Upper lobe of left lung (tissue), 6 donors: ENCODE data around the gene LAG3. TPM values are rescaled to one million over a fixed set of nuclear protein-coding genes. Genes with fewer than 3 reads are reported as not detected.

Experiments
- ATAC-seq, 2 donors: fragments of 200-7000 bp; cut with Tn5 transposase; one replicate each; pipeline ENCODE4 v1.9.1; 2022; ENCODE audit warnings: mild to moderate bottlenecking in 2 of 2, moderate library complexity in 2 of 2; ENCODE audit not compliant: low FRiP score in 2 of 2
- DNase-seq, 2 donors: peaks; one replicate each; pipeline ENCODE4 v3.0.0-alpha.2; 2019 to 2020
- H3K27ac ChIP-seq, 4 donors: fragments of 200-600 bp; sonication (generic); one replicate each; pipeline ENCODE4 v1.5.1; 2016 to 2019
- H3K27me3 ChIP-seq, 4 donors: fragments of 200-600 bp; sonication (generic); one replicate each; pipeline ENCODE4 v1.5.1; 2017 to 2019
- H3K36me3 ChIP-seq, 4 donors: fragments of 200-600 bp; sonication (generic); one replicate each; pipeline ENCODE4 v1.5.1; 2016 to 2019
- H3K4me1 ChIP-seq, 4 donors: fragments of 200-600 bp; sonication (generic); one replicate each; pipeline ENCODE4 v1.5.1; 2018 to 2019
- H3K4me3 ChIP-seq, 4 donors: fragments of 200-600 bp; sonication (generic); one replicate each; pipeline ENCODE4 v1.5.1; 2017 to 2019; ENCODE audit warnings: mild to moderate bottlenecking in 2 of 4, moderate library complexity in 1 of 4
- H3K9me3 ChIP-seq, 4 donors: fragments of 200-600 bp; sonication (generic); one replicate each; pipeline ENCODE4 v1.5.1; 2018 to 2019
- CTCF ChIP-seq, 6 experiments: fragments of 450-650 bp in 4 of 6; fragments of 200-600 bp in 2 of 6; sonication (generic) in 2 of 6; IDR thresholded peaks; one replicate each; pipeline ENCODE4 v1.5.1; 2016 to 2019; ENCODE audit warnings: antibody characterized with exemption in 6 of 6
- EP300 ChIP-seq, 4 donors: sonication (generic); formaldehyde crosslinking; IDR thresholded peaks; one replicate each; pipeline ENCODE4 v1.5.1; 2017; ENCODE audit warnings: antibody characterized with exemption in 4 of 4, control low read depth in 2 of 4
- POLR2A ChIP-seq, 4 donors: fragments of 450-650 bp; IDR thresholded peaks; one replicate each; pipeline ENCODE4 v1.5.1; 2016 to 2017; ENCODE audit warnings: antibody characterized with exemption in 4 of 4, mild to moderate bottlenecking in 2 of 4
- POLR2AphosphoS5 ChIP-seq, 2 donors: sonication (generic); formaldehyde crosslinking; IDR thresholded peaks; one replicate each; pipeline ENCODE4 v1.5.1; 2017; ENCODE audit warnings: antibody characterized with exemption in 2 of 2
- WGBS, 2 donors: methylation state at CpG; one replicate each; pipeline ENCODE4 v1.1.5; 2017 to 2018; 5-methylcytosine and 5-hydroxymethylcytosine counted together
- total RNA-seq, 6 donors: library from RNA; depleted of rRNA in 4 of 6; stranded (reverse); fragments of >200 nt in 4 of 6; gene quantifications; one replicate each; pipeline versions ENCODE4 v1.1.0 to v1.2.1, GENCODE V29; 2016 to 2021
- donor health status: DM: no; HTN: no; CAD: no; lungs with moderate emphysema.
- donor health status: DM: no; HTN: yes; CAD: no; lungs with severe emphysema.

Gene LAG3
- 1 to 10 TPM in 4 of 6 donors, under 1 TPM in 2; 0.46 to 2.6 (median 1.5) TPM for total RNA-seq

DNA sequence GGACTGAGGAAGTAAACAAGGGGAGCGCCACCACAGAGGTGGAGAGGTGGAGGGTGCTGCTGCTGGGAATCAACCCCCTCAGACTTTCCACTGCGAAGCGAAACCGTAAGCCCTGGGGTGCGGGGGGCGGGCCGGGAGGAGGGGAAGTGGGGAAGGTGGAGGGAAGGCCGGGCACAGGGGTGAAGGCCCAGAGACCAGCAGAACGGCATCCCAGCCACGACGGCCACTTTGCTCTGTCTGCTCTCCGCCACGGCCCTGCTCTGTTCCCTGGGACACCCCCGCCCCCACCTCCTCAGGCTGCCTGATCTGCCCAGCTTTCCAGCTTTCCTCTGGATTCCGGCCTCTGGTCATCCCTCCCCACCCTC, at the start of gene LAG3:
TSS of gene LAG3 (plus strand) at position 190 of the 365 bp plus-strand sequence. CDS start 333 bp downstream, outside the sequence.
- peaks cover 0 to 21% (median 19%) of the 10 kb centered on the region in 4 donors for H3K36me3 ChIP-seq
- H3K27ac ChIP-seq = peak within 1 kb of the TSS in 3 of 4 donors; percentile 56 to 73 (median 72)
- H3K27me3 ChIP-seq = peaks cover 0 to 2% (median 0%) of the 10 kb centered on the region in 4 donors
- no peak for TF ChIP-seq CTCF (IDR thresholded peaks at IDR 0.05)
- TF ChIP-seq EP300 (IDR thresholded peaks at IDR 0.05) = no peak
- WGBS, 2 donors = 45 to 59% methylated on average over 9 to 15 of the region's 15 CpGs
- H3K4me3 ChIP-seq = peak within 1 kb of the TSS in 3 of 4 donors; percentile 17 to 38 (median 32)
- no peaks in the 10 kb centered on the region for H3K9me3 ChIP-seq
- ATAC-seq (peak in 1 of 2 donors; percentile 8), DNase-seq (peak in 1 of 2 donors; percentile 77)
- H3K4me1 ChIP-seq = peaks cover 40 to 60% (median 46%) of the 10 kb centered on the region in 4 donors

GRCh38 chr12:6722863-6723262, 49.5 kb upstream of the LAG3 start:
- Histone ChIP-seq H3K27me3 (no peaks in the 10 kb centered on the region), H3K27ac (no peak overlapping the region), H3K4me3 (no peak overlapping the region), H3K9me3 (no peaks in the 10 kb centered on the region), H3K4me1 (peaks cover 9 to 19% (median 11%) of the 10 kb centered on the region in 4 donors), H3K36me3 (peaks cover 0 to 5% (median 3%) of the 10 kb centered on the region in 4 donors)
- DNase-seq (no peak), ATAC-seq (no peak)
- TF ChIP-seq POLR2A (IDR thresholded peaks at IDR 0.05) (no peak), EP300 (IDR thresholded peaks at IDR 0.05) (no peak), POLR2AphosphoS5 (IDR thresholded peaks at IDR 0.05) (no peak), CTCF (IDR thresholded peaks at IDR 0.05) (no peak)
- WGBS, 2 donors = 79 to 85% methylated on average over 3 of the region's 3 CpGs

DNA sequence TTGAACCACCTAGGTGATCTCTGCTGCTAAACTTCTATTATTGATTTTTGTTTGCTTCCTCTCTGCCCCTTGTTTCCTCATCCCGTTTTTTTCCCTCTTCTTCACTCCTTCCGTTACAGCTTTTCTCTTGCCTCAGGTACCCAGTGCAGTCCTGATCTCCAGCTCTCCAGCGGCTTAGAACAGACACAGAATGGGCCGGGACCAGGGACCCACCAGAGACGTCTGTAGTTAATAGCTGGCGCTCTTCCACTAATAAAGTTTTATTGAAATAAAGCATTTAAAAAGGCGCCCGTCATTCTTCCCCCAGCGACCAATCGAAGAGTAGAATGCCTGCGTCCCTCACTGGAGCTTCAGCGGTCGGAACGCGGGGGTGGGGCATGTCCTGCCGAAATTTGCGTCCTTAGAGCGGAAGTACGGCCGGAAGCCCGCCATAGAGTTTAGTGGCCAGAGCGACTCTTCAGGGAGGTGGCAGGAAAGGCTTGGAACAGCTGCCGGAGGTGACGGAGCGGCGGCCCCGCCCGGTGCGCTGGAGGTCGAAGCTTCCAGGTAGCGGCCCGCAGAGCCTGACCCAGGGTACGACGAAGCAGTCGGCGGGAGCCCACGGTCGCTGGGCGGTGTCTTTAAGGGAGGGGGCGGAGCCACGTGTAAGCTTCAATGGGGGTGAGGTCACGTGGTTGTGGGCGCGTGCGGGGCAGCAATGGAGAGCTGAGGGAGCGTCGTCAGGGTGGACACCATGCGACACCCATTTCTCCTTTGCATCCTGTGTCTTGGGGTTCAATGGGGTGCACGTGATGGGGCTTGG, 48.5 kb upstream of the LAG3 start, which contains the start of gene COPS7A:
TSS of gene COPS7A (plus strand) at position 440 of the 802 bp plus-strand sequence. CDS start 611 bp downstream, outside the sequence.
- H3K27me3 ChIP-seq = no peaks in the 10 kb centered on the region
- peaks cover 0 to 15% (median 13%) of the 10 kb centered on the region in 4 donors for H3K36me3 ChIP-seq
- H3K4me1 ChIP-seq = peaks cover 9 to 19% (median 11%) of the 10 kb centered on the region in 4 donors
- 0 to 1% methylated on average over 33 to 34 of the region's 49 CpGs for WGBS, 2 donors
- peak; percentile 97 to 99 for DNase-seq
- H3K9me3 ChIP-seq = no peaks in the 10 kb centered on the region
- TF ChIP-seq POLR2A (IDR thresholded peaks at IDR 0.05) = peak in 1 of 4 donors; percentile 75
- TF ChIP-seq EP300 (IDR thresholded peaks at IDR 0.05) = peak in 2 of 4 donors; percentile 10 to 48
- TF ChIP-seq CTCF (IDR thresholded peaks at IDR 0.05) = peak in 3 of 6 experiments; percentile 16 to 26 (median 17)
- peak; percentile 83 to 93 for TF ChIP-seq POLR2AphosphoS5 (IDR thresholded peaks at IDR 0.05)
- H3K4me3 ChIP-seq = peak within 1 kb of the TSS; percentile 30 to 72 (median 66)
- H3K27ac ChIP-seq = peak within 1 kb of the TSS; percentile 86 to 93 (median 90)
- ATAC-seq = peak; percentile 98 to 99

DNA sequence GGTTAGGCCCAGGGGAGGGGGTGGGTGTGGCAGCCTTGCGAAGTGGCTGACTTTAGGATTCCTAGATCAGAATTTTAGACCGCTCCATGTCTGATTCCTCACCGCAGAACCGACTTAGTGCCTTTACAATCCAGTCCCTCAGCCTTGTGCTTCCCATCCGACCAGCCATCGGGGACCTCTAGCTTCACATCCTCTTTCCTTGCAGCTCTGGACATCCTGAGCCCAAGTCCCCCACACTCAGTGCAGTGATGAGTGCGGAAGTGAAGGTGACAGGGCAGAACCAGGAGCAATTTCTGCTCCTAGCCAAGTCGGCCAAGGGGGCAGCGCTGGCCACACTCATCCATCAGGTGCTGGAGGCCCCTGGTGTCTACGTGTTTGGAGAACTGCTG, 47.9 kb upstream of the LAG3 start:
- Histone ChIP-seq H3K4me1 (peaks cover 9 to 19% (median 11%) of the 10 kb centered on the region in 4 donors), H3K27me3 (no peaks in the 10 kb centered on the region), H3K4me3 (peak overlapping the region; percentile 30 to 72 (median 66)), H3K27ac (peak overlapping the region; percentile 86 to 93 (median 90)), H3K36me3 (peaks cover 5 to 21% (median 19%) of the 10 kb centered on the region in 4 donors), H3K9me3 (no peaks in the 10 kb centered on the region)
- WGBS, 2 donors = 8 to 21% methylated on average over 10 of the region's 10 CpGs
- DNase-seq = peak in 1 of 2 donors; percentile 32
- TF ChIP-seq EP300 (IDR thresholded peaks at IDR 0.05) = no peak
- TF ChIP-seq POLR2A (IDR thresholded peaks at IDR 0.05) = no peak
- no peak for TF ChIP-seq CTCF (IDR thresholded peaks at IDR 0.05)
- TF ChIP-seq POLR2AphosphoS5 (IDR thresholded peaks at IDR 0.05) = no peak
- peak; percentile 2 to 21 for ATAC-seq
